Transverse colon (tissue), 4 donors: ENCODE data around the gene PTPRC.

Experiments
- CTCF ChIP-seq, 5 experiments: fragments of 200-600 bp in 3 of 5; fragments of 450-650 bp in 2 of 5; sonication (generic) in 3 of 5; IDR thresholded peaks; 1 replicate in 2 of 5; 2 replicates in 3 of 5; pipeline ENCODE4 v1.5.1; 2016 to 2017; ENCODE audit warnings: antibody characterized with exemption in 5 of 5, inconsistent platforms in 3 of 5, mild to moderate bottlenecking in 2 of 5, moderate library complexity in 1 of 5
- EP300 ChIP-seq: sonication (generic); formaldehyde crosslinking; IDR thresholded peaks from one replicate; pipeline ENCODE4 v1.6.1; 2017; ENCODE audit warnings: antibody characterized with exemption, low read depth
- POLR2A ChIP-seq: fragments of 450-650 bp; IDR thresholded peaks from one replicate; pipeline ENCODE4 v1.6.1; 2016; ENCODE audit warnings: antibody characterized with exemption, mild to moderate bottlenecking, moderate library complexity
- POLR2AphosphoS5 ChIP-seq, 3 donors: sonication (generic); formaldehyde crosslinking; IDR thresholded peaks; one replicate each; pipeline ENCODE4 v1.6.1; 2016; ENCODE audit warnings: antibody characterized with exemption in 3 of 3

DNA sequence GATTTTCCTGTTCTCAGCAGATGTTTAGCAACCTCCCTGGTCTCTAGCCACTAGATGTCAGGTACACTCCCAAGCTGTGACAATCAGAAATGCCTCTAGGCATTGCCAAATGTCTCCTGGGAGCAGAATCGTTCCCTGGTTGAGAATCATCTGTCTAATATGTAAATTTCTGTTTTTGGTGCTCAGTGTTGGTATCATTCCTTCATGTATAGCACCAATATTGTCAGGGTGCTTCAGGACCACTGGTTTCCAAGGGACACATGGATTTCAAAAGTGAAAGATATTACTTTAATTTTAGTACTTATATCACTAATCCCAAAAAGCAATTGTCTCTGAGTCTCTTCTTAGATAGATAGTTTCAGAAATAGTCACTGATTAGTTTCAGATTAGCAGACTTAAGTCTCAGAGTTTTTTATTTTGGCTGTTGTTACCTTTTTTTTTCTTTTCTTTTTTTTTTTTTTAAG lies 160.1 kb downstream of the PTPRC start:
- no peak for TF ChIP-seq CTCF (IDR thresholded peaks at IDR 0.05)
- TF ChIP-seq EP300: no peak
- no peak for TF ChIP-seq POLR2A
- TF ChIP-seq POLR2AphosphoS5 (IDR thresholded peaks at IDR 0.05): no peak
